Smooth muscle cell (in vitro differentiated cells): ENCODE measurements around the gene OTUB2. TPM values are rescaled to one million over a fixed set of nuclear protein-coding genes. Genes with fewer than 3 reads are reported as not detected.

Source experiments
- DNase-seq: peaks from one replicate; lab custom pipeline; 2025; ENCODE audit not compliant: unreplicated experiment; lab: John Stamatoyannopoulos, UW
- H2AFZ ChIP-seq: fragments of 200-600 bp; sonication (generic); 2 replicates; pipeline ENCODE4 v1.6.0; 2016; ENCODE audit warnings: antibody characterized with exemption, low read depth, mild to moderate bottlenecking
- H3F3A ChIP-seq: fragments of 200-600 bp; sonication (generic); 2 replicates; pipeline ENCODE4 v1.6.0; 2017; ENCODE audit warnings: antibody characterized with exemption, low read depth
- H3K27ac ChIP-seq: fragments of 200-600 bp; sonication (generic); 2 replicates; pipeline ENCODE4 v1.5.1; 2016; ENCODE audit warnings: low read depth, mild to moderate bottlenecking
- H3K27me3 ChIP-seq: fragments of 200-600 bp; sonication (generic); 2 replicates; pipeline ENCODE4 v1.6.1; 2016; ENCODE audit warnings: low read depth, mild to moderate bottlenecking
- H3K36me3 ChIP-seq: fragments of 200-600 bp; sonication (generic); 2 replicates; pipeline ENCODE4 v1.5.1; 2016; ENCODE audit warnings: low read depth
- H3K4me1 ChIP-seq: fragments of 200-600 bp; sonication (generic); 2 replicates; pipeline ENCODE4 v1.5.1; 2016; ENCODE audit warnings: low read depth
- H3K4me2 ChIP-seq: fragments of 200-600 bp; sonication (generic); 2 replicates; pipeline ENCODE4 v1.6.0; 2016; ENCODE audit warnings: mild to moderate bottlenecking
- H3K4me3 ChIP-seq: fragments of 200-600 bp; sonication (generic); 2 replicates; pipeline ENCODE4 v1.5.1; 2016; ENCODE audit warnings: mild to moderate bottlenecking
- H3K79me2 ChIP-seq: fragments of 200-600 bp; sonication (generic); 2 replicates; pipeline ENCODE4 v1.6.0; 2016; ENCODE audit warnings: low read depth, mild to moderate bottlenecking
- H3K9ac ChIP-seq: fragments of 200-600 bp; sonication (generic); 2 replicates; pipeline ENCODE4 v1.6.0; 2016; ENCODE audit warnings: low read depth
- H3K9me3 ChIP-seq: fragments of 200-600 bp; sonication (generic); replicated peaks from 2 replicates; pipeline ENCODE4 v1.5.1; 2016; ENCODE audit warnings: low read depth
- H4K20me1 ChIP-seq: fragments of 200-600 bp; sonication (generic); 2 replicates; pipeline ENCODE4 v1.6.0; 2016; ENCODE audit warnings: low read depth
- CTCF ChIP-seq: fragments of 200-600 bp; sonication (generic); IDR thresholded peaks from 2 replicates; pipeline ENCODE4 v1.5.1; 2017; ENCODE audit warnings: borderline replicate concordance, mild to moderate bottlenecking, antibody characterized with exemption; ENCODE audit not compliant: insufficient read depth, poor library complexity, severe bottlenecking
- WGBS: methylation state at CpG from one replicate; pipeline ENCODE4 v1.1.7; 2016; ENCODE audit warnings: low lambda C conversion rate; 5-methylcytosine and 5-hydroxymethylcytosine counted together
- polyA plus RNA-seq: library from polyadenylated mRNA; unstranded; fragments of >200 nt; fragmentation: Nextera tagmentation; extraction: Ambion mirVana; gene quantifications from 2 replicates; pipeline ENCODE4 v1.2.1, GENCODE V29; 2016
- total RNA-seq: library from RNA; depleted of rRNA; stranded (reverse); fragments of >200 nt; gene quantifications from 2 replicates; pipeline ENCODE4 v1.2.3, GENCODE V29; 2014

The OTUB2 gene
- total and polyA plus RNA-seq, 2 experiments from 2014 or later = 4.0 to 5.1 TPM

GRCh38 chr14:94087891-94088290 is 61.8 kb downstream of the OTUB2 start:
- Histone ChIP-seq H3K27me3 (no peaks in the 10 kb centered on the region), H3K27ac (no peak overlapping the region), H3K36me3 (no peaks in the 10 kb centered on the region), H3K4me1 (no peaks in the 10 kb centered on the region), H3K79me2 (peaks cover 18% of the 10 kb centered on the region), H2AFZ (no peak overlapping the region), H3F3A (no peaks in the 10 kb centered on the region), H4K20me1 (peaks cover 4% of the 10 kb centered on the region), H3K4me3 (no peak overlapping the region), H3K4me2 (no peak overlapping the region), H3K9me3 (no peaks in the 10 kb centered on the region), H3K9ac (no peak overlapping the region)
- DNase-seq = no peak
- WGBS = 70% methylated on average over 4 of the region's 4 CpGs
- no peak for TF ChIP-seq CTCF

- Histone ChIP-seq H3K79me2 (peaks cover 14% of the 10 kb centered on the region), H3K27ac (peak overlapping the region; percentile 28), H3K4me1 (no peaks in the 10 kb centered on the region), H4K20me1 (peaks cover 4% of the 10 kb centered on the region), H2AFZ (no peak overlapping the region), H3K27me3 (no peaks in the 10 kb centered on the region), H3K9me3 (no peaks in the 10 kb centered on the region), H3K4me2 (peak overlapping the region; percentile 40), H3F3A (no peaks in the 10 kb centered on the region), H3K9ac (no peak overlapping the region), H3K36me3 (no peaks in the 10 kb centered on the region), H3K4me3 (no peak overlapping the region)
- WGBS = 51% methylated on average over 5 of the region's 5 CpGs
- TF ChIP-seq CTCF = no peak
- no peak for DNase-seq
Observed at GRCh38 chr14:94088516-94088915, 62.4 kb downstream of the OTUB2 start.

- TF ChIP-seq CTCF = no peak
- WGBS = 68% methylated on average over 4 of the region's 4 CpGs
- H3K4me3 ChIP-seq = no peak overlapping the region
- no peaks in the 10 kb centered on the region for H3K4me1 ChIP-seq
- no peaks in the 10 kb centered on the region for H3F3A ChIP-seq
- no peaks in the 10 kb centered on the region for H3K36me3 ChIP-seq
- H3K4me2 ChIP-seq = no peak overlapping the region
- no peaks in the 10 kb centered on the region for H3K27me3 ChIP-seq
- H3K27ac ChIP-seq = no peak overlapping the region
- no peaks in the 10 kb centered on the region for H3K9me3 ChIP-seq
- H3K79me2 ChIP-seq = peaks cover 11% of the 10 kb centered on the region
- H2AFZ ChIP-seq = no peak overlapping the region
- H4K20me1 ChIP-seq = peaks cover 4% of the 10 kb centered on the region
- DNase-seq = no peak
- H3K9ac ChIP-seq = no peak overlapping the region
Observed at GRCh38 chr14:94089479-94089878, 63.3 kb downstream of the OTUB2 start.

- Histone ChIP-seq H4K20me1 (peaks cover 4% of the 10 kb centered on the region), H3F3A (no peaks in the 10 kb centered on the region), H3K79me2 (no peaks in the 10 kb centered on the region), H3K9ac (no peak overlapping the region), H3K4me1 (no peaks in the 10 kb centered on the region), H3K9me3 (no peaks in the 10 kb centered on the region), H3K27me3 (no peaks in the 10 kb centered on the region), H3K27ac (no peak overlapping the region), H3K4me2 (no peak overlapping the region), H3K36me3 (no peaks in the 10 kb centered on the region), H3K4me3 (no peak overlapping the region), H2AFZ (no peak overlapping the region)
- 98% methylated on average over 2 of the region's 2 CpGs for WGBS
- no peak for TF ChIP-seq CTCF
- DNase-seq = no peak
Observed at GRCh38 chr14:94093418-94093817, 67.3 kb downstream of the OTUB2 start.
